ENCODE data around the gene NLE1.

- no peak for TF ChIP-seq REST (IDR thresholded peaks at IDR 0.05; ENCODE audit: borderline replicate concordance)
- no peak for TF ChIP-seq CTCF (IDR thresholded peaks at IDR 0.05; ENCODE audit: poor library complexity, severe bottlenecking)
- TF ChIP-seq POLR2AphosphoS5 (IDR thresholded peaks at IDR 0.05), result no peak
- no peak for TF ChIP-seq EZH2 (IDR thresholded peaks at IDR 0.05; ENCODE audit: borderline replicate concordance, insufficient read depth, low read length, poor library complexity, severe bottlenecking)
- TF ChIP-seq SMC3 (conservative IDR thresholded peaks at IDR 0.05; ENCODE audit: poor library complexity), result no peak
- no peak for TF ChIP-seq EP300 (conservative IDR thresholded peaks at IDR 0.05; ENCODE audit: poor library complexity, severe bottlenecking)
- TF ChIP-seq MXI1 (conservative IDR thresholded peaks at IDR 0.05; ENCODE audit: poor library complexity, severe bottlenecking), result no peak
- no peak for TF ChIP-seq RAD21 (conservative IDR thresholded peaks at IDR 0.05)
- TF ChIP-seq TAF1 (IDR thresholded peaks at IDR 0.05; ENCODE audit: low read depth), result no peak
Measured at GRCh38 chr17:35188111-35188510, 46.0 kb upstream of the NLE1 start.

All from neural cell (in vitro differentiated cells).